NOMO-1 (cell line): ENCODE data around the gene SLC25A27.

Experiments
- DNase-seq, 2 experiments: peaks; one replicate each; lab custom pipeline; 2025; ENCODE audit not compliant: unreplicated experiment in 2 of 2; lab: John Stamatoyannopoulos, UW

The SLC25A27 gene

DNA sequence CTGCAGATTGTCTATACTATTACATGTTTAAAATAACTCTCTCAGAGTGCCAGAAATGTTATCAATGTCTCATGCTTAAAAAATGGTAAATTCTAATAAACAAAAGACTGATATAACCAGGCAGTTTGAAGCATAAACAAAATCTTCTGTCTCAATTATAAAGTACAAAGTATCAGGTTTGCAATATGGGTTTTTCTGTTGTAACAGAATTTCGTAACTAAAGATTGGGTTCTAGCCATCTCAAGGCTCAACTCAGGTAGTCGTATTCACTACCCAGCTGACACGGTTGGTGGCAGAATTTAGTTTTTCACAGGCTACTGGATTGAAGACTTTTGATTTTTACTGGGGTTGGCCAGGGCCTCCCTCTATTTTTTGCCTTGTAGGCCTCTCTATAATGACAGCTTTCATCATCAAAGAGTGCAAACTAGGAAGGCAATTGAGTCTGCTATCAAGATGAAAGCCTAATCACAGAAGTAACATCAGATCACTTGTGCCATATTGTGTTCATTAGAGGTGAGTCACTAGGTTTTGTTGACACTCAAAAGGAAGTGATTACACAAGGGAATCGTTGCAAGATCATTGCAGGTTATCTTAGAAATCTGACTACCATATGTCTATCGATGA lies 3.8 kb upstream of the SLC25A27 start:
- peak in 1 of 2 experiments; percentile 4 for DNase-seq

- DNase-seq = no peak
Observed at GRCh38 chr6:46651006-46651405, 1.8 kb upstream of the SLC25A27 start.

DNA sequence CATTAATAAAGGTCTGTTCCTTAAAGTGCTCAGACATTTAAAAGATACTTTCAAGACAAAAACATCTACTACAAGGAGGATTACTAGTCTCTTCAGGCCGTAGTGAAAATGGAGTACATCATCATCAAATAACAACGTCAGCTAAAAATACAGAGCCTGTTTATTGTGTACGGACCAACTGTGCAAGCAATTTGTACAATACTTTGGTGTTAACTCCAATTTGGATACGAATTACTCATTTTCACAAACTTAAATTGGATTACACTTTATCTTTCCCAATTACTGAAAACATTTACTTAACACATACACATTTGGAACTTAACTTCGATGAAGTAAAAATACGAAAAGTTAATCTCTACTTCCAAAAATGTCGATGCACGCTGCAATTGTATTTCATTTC lies 959 bp upstream of the SLC25A27 start:
- DNase-seq = no peak

DNA sequence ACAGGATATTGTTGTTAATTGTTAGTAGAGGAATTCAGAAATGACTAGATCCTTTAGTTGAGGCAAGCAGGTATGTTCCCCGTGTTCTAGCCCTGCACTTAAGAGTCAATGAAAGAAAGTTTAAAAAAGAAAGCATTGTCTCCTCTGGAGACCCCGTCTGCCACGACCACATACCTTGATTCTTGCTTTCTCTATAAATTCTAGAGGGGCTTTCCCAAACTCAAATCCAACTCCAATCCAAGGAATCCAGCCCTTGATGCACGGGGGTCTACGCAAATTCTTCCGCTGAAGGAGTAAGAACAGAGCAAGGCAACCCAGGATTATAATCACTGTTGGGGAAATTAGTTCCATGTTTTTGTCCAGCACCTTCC lies 558 bp upstream of the SLC25A27 start:
- no peak for DNase-seq

DNA sequence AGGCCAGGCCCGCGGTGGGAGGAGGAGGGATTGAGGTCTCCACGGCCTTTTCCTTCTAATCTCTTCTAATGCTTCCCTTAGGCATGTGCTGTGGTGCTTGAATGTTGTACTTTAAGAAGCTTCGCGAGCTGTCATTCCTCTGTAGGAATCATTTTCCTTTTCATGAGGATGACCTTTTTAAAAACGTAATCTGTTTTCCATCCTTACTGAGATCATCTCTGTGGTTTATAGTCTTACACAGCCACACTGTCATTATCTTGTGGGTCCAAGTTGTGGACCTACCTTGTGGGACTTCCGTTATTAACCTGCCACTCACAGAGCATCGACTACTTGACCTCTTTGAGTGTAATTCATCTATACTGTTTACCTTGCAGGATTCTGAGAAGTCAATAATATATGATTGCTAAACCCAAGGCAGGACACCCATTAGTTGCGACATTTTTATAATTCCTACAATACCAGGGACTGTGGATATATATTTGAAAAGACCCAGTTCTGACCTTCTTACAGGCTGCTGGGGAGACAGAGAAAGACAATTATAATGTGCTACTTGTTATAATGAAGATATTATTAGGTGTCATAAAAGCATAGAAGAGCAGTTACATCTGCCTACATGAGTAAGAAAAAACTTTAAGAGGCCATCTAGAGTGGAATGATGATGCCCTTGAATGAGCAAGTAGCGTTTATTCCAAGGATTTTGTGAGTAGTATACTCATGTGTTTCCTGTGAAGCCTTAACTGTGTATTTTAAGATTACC lies 842 bp downstream of the SLC25A27 start:
- DNase-seq = no peak

DNA sequence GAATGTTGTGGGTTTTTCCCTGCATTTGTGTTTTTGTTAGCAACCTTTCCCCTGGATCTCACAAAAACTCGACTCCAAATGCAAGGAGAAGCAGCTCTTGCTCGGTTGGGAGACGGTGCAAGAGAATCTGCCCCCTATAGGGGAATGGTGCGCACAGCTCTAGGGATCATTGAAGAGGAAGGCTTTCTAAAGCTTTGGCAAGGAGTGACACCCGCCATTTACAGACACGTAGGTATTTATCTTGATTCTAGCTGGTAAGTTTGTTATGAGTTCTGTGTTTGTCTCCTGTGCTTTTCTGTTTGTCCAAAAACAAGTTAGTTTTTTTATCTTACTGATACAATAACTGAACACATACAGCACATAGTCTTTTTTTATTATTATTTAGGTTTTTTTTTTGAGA lies 3.0 kb downstream of the SLC25A27 start:
- no peak for DNase-seq

DNA sequence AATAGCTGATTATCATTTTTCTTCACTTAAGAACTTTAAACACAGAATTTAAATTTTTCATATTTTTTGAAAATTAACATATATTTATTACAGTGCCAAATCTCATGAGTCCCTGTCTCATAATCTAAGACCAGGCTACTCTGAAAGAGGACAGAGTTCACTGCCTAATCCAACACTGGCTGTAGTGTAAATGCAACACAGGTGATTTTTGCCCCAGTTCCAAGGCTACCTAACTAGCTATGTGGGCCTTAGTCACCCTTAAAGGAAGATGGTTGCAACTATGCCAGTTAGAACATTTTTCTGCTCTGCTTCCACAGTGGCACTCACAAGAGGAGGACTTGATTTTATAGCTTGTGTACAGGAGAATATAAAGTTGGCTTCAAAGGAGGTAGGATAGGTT lies 4.9 kb downstream of the SLC25A27 start:
- no peak for DNase-seq

GRCh38 chr6:46661483-46661882 lies 8.7 kb downstream of the SLC25A27 start:
- no peak for DNase-seq

- no peak for DNase-seq
Observed at GRCh38 chr6:46667377-46667776, 14.6 kb downstream of the SLC25A27 start.

DNA sequence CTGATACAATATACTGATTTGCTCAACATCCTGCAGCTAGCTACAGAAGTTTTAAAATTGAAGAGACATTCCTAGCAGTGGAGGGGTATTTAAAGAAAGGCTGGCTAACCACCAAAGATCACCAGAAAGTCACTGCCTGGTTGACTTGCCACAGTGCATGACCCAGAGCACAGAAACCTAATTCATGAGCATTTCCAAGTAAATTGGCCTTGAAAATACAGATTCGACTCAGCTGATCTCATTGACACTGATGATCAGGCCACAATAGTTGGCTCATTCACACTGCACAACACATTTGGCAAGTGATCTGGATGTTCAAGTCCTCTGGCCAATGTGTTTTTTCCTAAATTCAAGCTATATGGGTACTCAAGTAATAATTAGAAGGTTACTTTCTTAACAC lies 21.6 kb downstream of the SLC25A27 start:
- DNase-seq = no peak

GRCh38 chr6:46676604-46677313 lies 24.0 kb downstream of the SLC25A27 start:
- DNase-seq = peak in 1 of 2 experiments; percentile 45

DNA sequence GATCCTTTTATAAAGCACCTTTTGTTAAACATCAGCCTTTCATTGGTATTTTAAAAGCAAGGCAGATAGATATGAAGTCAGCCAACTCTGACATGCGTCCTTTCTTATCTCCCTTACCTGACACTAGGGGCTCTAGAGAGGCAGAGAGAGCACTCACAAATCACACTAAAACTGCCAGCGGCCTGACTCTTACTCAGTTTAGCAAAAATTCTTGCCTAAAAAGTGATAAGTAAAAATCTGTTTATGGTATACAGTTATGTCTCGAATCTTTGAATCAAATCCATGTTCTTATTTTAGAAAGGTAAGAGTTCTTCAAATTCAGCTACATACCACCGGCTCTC lies 24.5 kb downstream of the SLC25A27 start:
- peak; percentile 14 to 45 for DNase-seq

DNA sequence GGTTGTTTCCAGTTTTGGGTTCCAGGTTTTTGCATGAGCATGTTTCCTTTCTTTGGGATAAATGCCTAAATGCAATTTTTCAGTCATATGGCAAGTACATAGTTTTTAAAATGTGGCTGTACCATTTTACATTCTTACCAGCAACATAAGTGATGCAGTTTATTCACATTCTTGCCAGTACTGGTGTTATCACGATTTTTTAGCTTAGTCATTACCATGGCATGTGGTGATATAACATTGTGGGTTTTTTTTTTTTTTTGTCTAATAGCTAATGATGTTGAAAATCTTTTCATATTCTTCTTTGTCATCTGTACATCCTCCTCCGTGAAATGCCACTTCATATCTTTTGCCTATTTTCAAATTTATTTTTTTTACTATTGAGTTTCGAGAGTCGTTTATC lies 32.0 kb downstream of the SLC25A27 start:
- DNase-seq = no peak

DNA sequence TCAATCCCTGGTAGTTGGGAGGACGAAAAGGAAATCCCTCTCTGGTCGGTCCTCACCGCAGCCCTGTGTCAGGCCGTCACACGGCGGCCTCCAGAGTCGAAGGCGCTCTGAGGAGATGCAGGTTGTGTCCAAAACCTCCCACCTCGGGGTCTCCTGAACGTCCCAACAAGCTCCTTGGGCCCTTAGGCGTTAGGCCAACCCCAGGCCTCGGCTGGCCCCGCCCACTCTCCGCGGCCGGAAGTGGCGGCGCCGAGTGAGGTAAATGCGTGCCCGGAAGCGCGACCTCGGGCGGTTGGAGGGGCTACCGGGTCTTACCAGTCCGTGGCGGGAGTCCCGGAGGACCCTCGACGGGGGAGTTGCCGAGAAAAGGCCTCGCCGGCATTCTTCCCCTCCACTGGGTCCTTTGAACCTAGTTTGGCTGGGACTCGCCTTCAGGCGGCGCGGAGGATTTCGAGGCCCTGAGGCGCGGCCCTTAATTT lies 34.9 kb downstream of the SLC25A27 start, which contains the start of gene TDRD6:
Gene TDRD6 (plus strand): TSS at position 267 of the 479 bp plus-strand sequence. CDS start 244 bp downstream, outside the sequence.
- DNase-seq = no peak

DNA sequence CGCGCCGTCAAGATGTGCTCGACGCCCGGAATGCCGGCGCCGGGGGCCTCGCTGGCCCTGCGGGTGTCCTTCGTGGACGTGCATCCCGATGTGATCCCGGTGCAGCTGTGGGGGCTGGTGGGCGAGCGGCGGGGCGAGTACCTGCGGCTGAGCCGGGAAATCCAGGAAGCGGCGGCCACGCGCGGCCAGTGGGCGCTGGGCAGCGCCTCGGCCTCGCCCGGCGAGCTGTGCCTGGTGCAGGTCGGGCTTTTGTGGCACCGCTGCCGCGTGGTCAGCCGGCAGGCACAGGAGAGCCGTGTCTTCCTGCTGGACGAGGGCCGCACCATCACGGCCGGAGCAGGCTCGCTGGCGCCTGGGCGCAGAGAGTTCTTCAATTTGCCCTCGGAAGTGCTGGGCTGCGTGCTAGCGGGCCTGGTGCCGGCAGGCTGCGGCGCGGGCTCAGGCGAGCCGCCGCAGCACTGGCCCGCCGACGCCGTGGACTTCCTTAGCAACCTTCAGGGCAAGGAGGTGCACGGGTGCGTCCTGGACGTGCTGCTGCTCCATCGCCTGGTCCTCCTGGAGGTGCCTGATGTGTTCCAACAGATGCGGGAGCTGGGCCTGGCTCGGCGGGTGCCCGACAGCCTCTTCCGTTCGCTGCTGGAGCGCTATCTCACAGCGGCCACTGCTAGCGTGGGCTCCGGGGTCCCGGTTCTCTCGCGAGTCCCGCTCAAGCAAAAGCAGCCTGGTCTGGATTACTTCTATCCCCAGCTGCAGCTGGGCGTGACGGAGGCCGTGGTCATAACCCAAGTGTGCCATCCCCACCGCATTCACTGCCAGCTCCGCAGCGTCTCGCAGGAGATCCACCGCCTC lies 35.6 kb downstream of the SLC25A27 start:
- DNase-seq = no peak

- DNase-seq = no peak
Observed at GRCh38 chr6:46688966-46689335, 36.2 kb downstream of the SLC25A27 start.

GRCh38 chr6:46689657-46690056 lies 36.9 kb downstream of the SLC25A27 start:
- DNase-seq = no peak

DNA sequence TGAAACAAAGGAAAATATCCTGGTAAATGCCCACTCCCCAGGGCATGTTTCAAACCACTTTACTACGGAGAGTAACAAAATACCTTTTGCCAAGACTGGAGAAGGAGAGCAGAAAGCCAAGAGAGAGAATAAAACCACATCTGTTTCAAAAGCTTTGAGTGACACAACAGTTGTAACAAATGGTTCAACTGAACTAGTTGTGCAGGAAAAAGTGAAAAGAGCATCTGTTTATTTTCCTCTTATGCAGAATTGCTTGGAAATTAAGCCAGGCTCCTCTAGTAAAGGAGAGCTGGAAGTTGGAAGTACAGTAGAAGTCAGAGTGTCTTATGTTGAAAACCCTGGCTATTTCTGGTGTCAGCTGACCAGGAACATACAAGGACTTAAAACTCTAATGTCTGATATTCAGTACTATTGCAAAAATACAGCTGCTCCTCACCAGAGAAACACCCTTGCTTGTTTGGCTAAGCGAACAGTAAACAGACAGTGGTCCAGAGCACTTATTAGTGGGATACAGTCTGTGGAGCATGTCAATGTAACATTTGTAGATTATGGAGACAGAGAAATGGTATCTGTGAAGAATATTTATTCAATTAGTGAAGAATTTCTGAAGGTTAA lies 37.5 kb downstream of the SLC25A27 start:
- DNase-seq = no peak

GRCh38 chr6:46690911-46691451 lies 38.2 kb downstream of the SLC25A27 start:
- no peak for DNase-seq

- DNase-seq = no peak
Observed at GRCh38 chr6:46699970-46700369, 47.2 kb downstream of the SLC25A27 start.
